ENCODE data around the gene TRIM59.

- TF ChIP-seq CTCF (IDR thresholded peaks at IDR 0.05 in 4 of 5, conservative IDR thresholded peaks at IDR 0.05 in 1 of 5) (no peak), POLR2A (IDR thresholded peaks at IDR 0.05) (no peak)
These were observed 546 bp downstream of the TRIM59 start for GRCh38 chr3:160448845-160449635.

Data from gastrocnemius medialis (tissue), 4 donors.